Stimulated activated memory B cell treated with anti-CD40 and anti-IgM and Interleukin-4, amounts not matched to agents 10 μg/mL and 1 μg/mL and 100 μg/mL, for 72 hours (primary cell): ENCODE measurements around the gene ADRA1B.

Experiments used
- ATAC-seq: fragments of 150-1000 bp; cut with Tn5 transposase; 2 replicates; pipeline ENCODE4 v1.10.0; 2021
- H3K27ac Mint-ChIP-seq: one replicate; pipeline ENCODE4 v1.8.0; 2022; ENCODE audit warnings: mild to moderate bottlenecking, mixed read lengths
- H3K27me3 Mint-ChIP-seq: one replicate; pipeline ENCODE4 v1.8.0; 2022; ENCODE audit warnings: mixed read lengths
- H3K36me3 Mint-ChIP-seq: one replicate; pipeline ENCODE4 v1.8.0; 2022; ENCODE audit warnings: mixed read lengths
- H3K4me1 Mint-ChIP-seq: one replicate; pipeline ENCODE4 v1.8.0; 2022; ENCODE audit warnings: mixed read lengths
- H3K4me3 Mint-ChIP-seq: one replicate; pipeline ENCODE4 v1.8.0; 2022; ENCODE audit warnings: mild to moderate bottlenecking, moderate library complexity, mixed read lengths
- H3K9me3 Mint-ChIP-seq: one replicate; pipeline ENCODE4 v1.8.0; 2022; ENCODE audit warnings: mixed read lengths

ADRA1B gene

DNA sequence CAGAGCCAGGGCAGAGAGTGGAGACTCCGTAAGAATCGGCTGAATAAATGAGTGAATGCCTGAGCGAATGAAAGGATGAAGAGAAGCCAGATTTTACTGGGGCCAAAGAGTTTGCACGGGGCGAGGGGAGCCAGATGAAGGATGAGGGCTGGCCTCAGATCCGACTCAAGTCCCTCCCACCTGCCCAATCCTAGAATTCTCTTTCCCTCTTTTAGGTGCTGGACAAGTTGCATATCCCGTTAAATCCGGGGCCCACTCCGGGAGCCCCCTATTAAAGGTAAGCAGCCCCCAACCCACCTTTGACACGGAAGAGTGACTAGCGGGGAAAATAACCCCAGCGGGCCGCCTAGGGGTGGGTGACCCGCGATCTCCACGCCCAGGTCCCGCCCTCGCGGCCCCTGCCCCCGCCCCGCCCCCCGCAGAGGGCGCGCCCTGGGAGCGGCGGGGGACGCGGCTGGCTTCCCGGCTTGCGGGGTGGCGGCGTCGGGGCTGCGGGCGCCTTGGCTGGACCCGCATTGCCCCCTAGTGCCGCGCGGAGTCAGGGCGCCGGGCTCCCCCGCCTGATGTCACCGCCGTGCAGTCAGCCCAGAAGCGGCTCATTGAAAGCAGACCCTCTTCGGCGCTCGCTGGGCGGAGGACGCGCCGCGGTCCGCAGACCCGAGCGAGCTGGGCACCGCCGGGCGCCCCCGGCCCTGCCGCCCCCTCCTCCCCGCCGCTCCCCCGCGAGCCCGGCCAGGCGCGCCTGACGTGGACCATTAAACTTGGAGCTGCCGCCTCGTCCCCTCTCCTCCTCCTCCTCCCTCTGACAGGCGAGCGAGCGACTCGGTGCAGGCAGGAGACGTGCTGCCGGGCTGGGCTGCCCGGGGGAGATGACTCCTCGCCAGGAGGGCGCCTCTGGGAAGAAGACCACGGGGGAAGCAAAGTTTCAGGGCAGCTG, at the start of gene ADRA1B:
Gene ADRA1B (plus strand): TSS at position 579 of the 937 bp plus-strand sequence. CDS start 424 bp downstream, outside the sequence.
- no peak within 1 kb of the TSS for H3K27ac Mint-ChIP-seq
- no peaks in the 10 kb centered on the region for H3K9me3 Mint-ChIP-seq
- ATAC-seq: peak; percentile 82
- H3K27me3 Mint-ChIP-seq: peaks cover 24% of the 10 kb centered on the region
- peaks cover 14% of the 10 kb centered on the region for H3K4me1 Mint-ChIP-seq
- H3K36me3 Mint-ChIP-seq: no peaks in the 10 kb centered on the region
- H3K4me3 Mint-ChIP-seq: peak within 1 kb of the TSS; percentile 64

DNA sequence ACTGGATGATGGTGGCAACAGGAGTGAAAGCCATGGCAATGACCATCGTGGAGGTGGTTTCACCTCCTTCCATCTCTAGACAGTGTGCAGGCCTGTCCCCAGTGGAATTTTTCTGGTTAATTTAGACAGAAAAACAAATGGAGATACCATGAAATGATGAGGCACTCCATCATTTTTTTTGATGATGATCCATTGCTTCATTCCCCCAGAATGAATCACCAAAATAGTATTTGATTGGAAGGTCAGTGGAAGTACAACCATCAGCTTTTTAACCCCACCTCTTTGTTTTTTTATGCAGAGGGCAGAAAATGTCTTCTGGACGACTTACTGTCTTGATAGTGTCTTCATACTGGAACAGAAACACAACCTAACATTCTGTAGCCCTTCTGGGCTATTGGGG, 42.6 kb upstream of the ADRA1B start:
- Mint-ChIP-seq H3K9me3 (no peaks in the 10 kb centered on the region), H3K4me3 (no peak overlapping the region), H3K4me1 (no peaks in the 10 kb centered on the region), H3K36me3 (no peaks in the 10 kb centered on the region), H3K27me3 (peaks cover 7% of the 10 kb centered on the region), H3K27ac (no peak overlapping the region)
- no peak for ATAC-seq

DNA sequence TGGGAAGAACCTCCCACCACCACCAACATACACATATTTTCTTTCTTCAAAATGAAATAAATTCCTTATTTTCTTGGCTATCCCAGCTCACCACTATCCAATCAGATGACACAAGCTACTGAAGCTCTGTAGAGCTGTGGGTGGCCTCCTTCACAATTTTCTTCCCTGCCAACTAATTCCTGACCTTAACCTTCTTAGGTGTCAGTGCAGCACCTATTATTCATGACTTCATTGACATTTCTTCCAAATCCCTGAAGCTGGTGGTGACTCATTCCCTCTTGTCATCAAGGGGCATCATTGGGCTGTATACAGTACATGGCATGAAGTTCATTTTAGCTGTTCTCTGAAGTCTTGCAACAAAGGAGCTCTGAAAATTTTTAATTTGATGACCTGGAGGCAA, 42.0 kb upstream of the ADRA1B start:
- Mint-ChIP-seq H3K27ac (no peak overlapping the region), H3K4me1 (no peaks in the 10 kb centered on the region), H3K36me3 (no peaks in the 10 kb centered on the region), H3K27me3 (peaks cover 12% of the 10 kb centered on the region), H3K9me3 (no peaks in the 10 kb centered on the region), H3K4me3 (no peak overlapping the region)
- ATAC-seq: no peak

DNA sequence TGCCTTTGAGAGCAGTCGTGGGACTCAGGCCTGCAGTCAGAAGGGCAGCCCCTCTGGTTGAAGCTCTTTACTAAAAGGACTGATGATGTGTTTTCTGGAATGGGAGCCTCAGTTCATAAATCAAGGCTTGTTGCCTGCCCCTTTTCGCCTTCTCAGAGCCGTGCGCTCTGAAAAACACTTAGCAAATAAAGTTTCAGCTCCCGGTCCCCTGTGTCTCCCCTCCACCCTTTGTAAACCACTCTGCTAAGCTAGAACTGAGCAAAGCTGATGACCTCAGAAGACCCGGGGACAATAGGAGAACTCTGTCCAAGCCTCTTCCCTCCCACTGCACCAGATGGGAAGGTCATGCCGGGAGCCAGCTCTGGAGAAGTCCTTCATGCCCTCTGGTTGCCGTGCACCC, 39.3 kb upstream of the ADRA1B start:
- H3K27ac Mint-ChIP-seq: no peak overlapping the region
- no peak for ATAC-seq
- no peak overlapping the region for H3K4me3 Mint-ChIP-seq
- H3K4me1 Mint-ChIP-seq: no peaks in the 10 kb centered on the region
- no peaks in the 10 kb centered on the region for H3K9me3 Mint-ChIP-seq
- peaks cover 33% of the 10 kb centered on the region for H3K27me3 Mint-ChIP-seq
- H3K36me3 Mint-ChIP-seq: no peaks in the 10 kb centered on the region

DNA sequence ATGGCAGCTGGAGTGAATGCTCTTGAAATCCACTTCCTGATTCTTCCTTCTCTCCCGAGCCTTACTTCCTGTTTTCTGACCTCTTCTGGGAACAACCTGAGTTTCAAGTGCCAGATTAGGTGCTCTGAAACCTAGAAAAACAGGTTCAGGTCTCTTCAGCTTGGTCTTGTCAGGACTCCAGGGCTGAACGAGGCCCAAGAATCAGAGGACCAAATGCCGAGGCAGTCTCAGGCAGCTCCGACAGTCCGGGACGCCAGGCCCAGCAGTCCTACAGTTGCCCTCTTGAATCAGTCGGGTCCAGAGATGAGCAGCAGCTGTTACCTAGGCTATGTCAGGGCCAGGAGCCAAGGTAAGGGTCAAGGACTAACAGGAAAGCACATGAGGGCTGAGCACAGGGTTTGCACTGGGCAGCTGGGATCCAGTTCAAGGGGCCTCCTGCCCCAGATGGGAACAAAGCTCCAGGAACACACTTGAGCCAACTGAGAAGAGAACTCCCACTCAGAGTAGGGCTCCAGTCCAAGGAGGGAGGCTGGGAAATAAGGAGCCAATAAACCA, 38.3 kb upstream of the ADRA1B start:
- H3K27me3 Mint-ChIP-seq: peaks cover 33% of the 10 kb centered on the region
- H3K4me3 Mint-ChIP-seq: no peak overlapping the region
- H3K27ac Mint-ChIP-seq: no peak overlapping the region
- H3K9me3 Mint-ChIP-seq: no peaks in the 10 kb centered on the region
- no peaks in the 10 kb centered on the region for H3K4me1 Mint-ChIP-seq
- H3K36me3 Mint-ChIP-seq: no peaks in the 10 kb centered on the region
- no peak for ATAC-seq

DNA sequence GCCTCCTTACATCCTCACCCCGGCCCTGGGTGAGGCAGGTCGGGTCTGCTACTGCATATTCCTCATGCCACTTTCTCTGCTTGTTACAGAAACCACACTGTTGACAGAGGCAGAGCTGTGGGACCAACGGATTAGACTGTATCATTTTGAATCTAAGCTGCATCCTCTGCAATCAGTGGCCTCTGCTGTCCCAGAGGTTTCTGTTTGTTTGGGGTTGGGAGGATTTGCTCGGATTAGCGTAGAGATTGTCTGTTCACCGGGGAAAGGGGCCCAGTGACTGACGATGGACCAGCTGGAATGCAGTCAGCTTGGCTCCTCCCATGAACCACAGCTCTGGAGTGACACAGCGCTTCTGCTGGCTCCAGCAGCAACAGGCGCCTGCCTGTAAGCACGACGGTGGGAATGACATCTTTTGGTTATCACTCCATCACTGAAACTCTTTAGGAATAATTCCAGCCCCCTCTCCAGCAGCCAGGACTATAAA, 37.3 kb upstream of the ADRA1B start:
- Mint-ChIP-seq H3K27me3 (peaks cover 33% of the 10 kb centered on the region), H3K9me3 (no peaks in the 10 kb centered on the region), H3K36me3 (no peaks in the 10 kb centered on the region), H3K4me3 (no peak overlapping the region), H3K27ac (no peak overlapping the region), H3K4me1 (no peaks in the 10 kb centered on the region)
- no peak for ATAC-seq

DNA sequence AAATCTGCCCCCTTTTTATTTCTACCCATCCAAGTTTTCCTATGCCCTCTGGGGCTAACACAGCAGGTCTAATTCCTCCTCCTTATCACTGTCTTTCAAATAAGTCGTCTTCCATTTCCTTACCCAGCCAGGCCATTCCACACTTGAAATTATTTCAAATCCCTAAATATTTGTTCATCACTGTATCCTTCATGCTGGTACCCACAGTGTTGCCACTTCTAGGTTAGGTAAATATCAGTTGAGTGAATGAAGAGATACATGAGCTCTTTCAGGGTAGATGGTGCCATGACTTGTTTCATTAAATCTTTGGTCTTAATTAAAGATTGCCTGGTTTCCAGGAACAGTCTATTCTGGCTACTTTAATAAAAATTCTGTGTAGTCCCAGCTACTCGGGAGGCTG, 35.6 kb upstream of the ADRA1B start:
- Mint-ChIP-seq H3K4me1 (no peaks in the 10 kb centered on the region), H3K36me3 (no peaks in the 10 kb centered on the region), H3K27ac (no peak overlapping the region), H3K9me3 (no peaks in the 10 kb centered on the region), H3K27me3 (peaks cover 33% of the 10 kb centered on the region), H3K4me3 (no peak overlapping the region)
- ATAC-seq: no peak

DNA sequence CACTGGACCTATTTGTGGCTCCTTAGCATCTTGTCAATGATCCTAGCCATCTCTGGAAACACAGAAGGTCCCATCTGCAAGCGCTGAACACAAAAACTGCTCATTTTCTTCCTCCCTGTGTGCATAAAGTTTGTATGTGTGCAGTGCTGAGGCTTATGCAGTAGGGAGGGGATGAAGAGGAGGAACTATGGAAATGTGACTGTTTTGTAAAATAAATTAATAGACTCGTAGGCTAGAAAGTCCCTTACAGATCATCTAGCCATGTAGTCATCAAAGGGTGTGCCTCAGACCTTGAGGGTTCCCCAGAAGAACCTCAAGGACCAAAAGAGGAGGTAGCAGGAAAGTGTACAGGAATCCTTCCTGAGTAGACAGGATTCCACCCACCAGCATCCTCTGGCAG, 34.3 kb upstream of the ADRA1B start:
- Mint-ChIP-seq H3K27me3 (peaks cover 33% of the 10 kb centered on the region), H3K9me3 (no peaks in the 10 kb centered on the region), H3K4me3 (no peak overlapping the region), H3K36me3 (no peaks in the 10 kb centered on the region), H3K27ac (no peak overlapping the region), H3K4me1 (no peaks in the 10 kb centered on the region)
- no peak for ATAC-seq

DNA sequence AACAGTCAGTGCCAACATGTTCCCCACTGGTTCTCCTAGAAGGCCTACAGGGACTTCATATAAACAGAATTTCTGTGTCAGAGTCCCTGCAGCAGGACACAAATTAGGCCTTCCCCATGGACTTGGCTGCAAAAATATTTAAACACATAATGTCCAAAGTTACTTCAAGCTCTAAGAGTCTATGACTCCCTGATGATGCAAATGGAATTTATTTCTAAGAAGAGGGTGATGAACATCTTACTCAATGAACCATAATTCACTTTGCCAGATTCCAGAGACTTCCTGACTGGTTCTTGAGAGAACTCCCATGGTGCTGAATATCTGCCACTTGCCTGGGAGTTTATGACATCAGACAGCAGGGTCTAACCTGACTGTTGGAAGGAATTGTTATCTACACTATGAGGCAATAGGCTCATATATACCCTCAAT, 32.7 kb upstream of the ADRA1B start:
- no peak for ATAC-seq
- Mint-ChIP-seq H3K27me3 (peaks cover 26% of the 10 kb centered on the region), H3K9me3 (no peaks in the 10 kb centered on the region), H3K27ac (no peak overlapping the region), H3K4me3 (no peak overlapping the region), H3K36me3 (no peaks in the 10 kb centered on the region), H3K4me1 (no peaks in the 10 kb centered on the region)

DNA sequence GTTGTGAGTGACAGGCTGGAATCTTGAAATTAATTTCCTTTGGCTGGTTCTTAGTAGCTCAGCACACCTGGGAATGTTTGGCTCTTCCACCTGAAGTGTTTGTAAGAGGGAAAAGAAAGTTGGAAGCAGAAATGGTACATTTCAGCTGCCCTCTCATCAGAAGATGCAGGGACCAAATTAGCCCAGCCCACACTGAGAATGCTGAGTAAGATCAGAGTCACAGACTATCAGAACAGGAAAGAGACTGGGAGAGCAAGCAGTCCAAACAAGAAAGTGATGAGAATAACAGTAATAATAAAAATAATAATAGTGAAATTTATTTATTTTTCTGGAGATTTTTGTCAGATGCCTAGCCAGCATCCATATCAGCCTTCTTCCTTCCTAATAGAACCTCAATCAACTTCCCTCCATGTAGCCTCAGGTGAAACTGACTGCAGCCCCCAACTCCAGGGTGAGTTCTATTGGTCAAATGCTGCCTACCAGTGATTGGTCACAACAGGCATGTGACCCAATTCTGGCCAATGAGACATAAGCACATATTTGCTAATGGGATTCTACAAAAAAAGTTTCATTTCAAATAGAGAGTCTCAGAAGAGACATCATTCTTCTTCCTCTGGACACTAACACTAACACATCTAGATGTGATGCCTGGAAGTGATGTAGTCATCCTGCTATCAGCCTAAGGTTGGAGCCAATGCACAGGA, 31.2 kb upstream of the ADRA1B start:
- Mint-ChIP-seq H3K27me3 (peaks cover 15% of the 10 kb centered on the region), H3K36me3 (no peaks in the 10 kb centered on the region)

DNA sequence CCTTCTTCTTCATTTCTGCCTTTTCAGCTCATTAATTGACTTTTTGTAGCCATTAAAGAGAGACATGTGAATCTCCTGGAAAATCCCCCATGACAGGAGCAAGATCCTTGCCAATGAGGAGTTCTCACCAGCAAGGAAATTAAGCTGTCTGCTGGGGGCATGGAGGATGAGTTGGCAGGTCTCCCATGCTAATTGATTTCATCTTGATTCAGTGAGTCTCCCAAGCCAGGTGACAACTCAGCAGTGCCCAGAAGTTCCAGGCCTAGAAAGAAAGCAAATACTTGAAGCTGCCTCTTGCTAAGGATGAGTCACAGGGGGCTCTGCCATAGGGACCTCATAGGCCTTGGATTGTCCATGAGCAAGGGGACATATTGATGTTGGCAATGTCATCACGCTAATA, 30.0 kb upstream of the ADRA1B start:
- peaks cover 4% of the 10 kb centered on the region for H3K27me3 Mint-ChIP-seq
- H3K4me1 Mint-ChIP-seq: no peaks in the 10 kb centered on the region
- no peak overlapping the region for H3K4me3 Mint-ChIP-seq
- H3K9me3 Mint-ChIP-seq: no peaks in the 10 kb centered on the region
- H3K36me3 Mint-ChIP-seq: no peaks in the 10 kb centered on the region
- no peak overlapping the region for H3K27ac Mint-ChIP-seq
- no peak for ATAC-seq

More for the DNA sequence above, 31.2 kb upstream of the ADRA1B start:
- Mint-ChIP-seq H3K9me3 (no peaks in the 10 kb centered on the region), H3K27ac (no peak overlapping the region), H3K4me3 (no peak overlapping the region), H3K4me1 (no peaks in the 10 kb centered on the region)
- no peak for ATAC-seq

DNA sequence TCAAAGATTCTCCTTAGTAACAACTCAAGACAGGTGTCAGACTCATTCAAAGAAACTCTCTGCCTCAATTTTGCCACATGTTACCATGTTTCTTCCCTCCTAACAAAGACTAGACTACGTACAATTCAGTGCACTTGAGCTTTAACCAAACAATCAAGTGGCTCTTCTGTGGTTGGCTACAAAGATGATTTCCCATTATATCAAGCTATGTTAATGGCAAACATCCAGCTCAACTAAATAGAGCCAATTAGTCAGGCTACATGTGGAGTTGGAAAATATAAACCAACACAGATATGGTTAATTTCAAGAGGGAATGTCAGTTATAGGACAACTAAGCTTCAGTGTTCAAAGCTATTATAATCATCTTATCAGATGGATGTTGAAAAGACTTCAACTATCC, 29.2 kb upstream of the ADRA1B start:
- H3K27ac Mint-ChIP-seq: no peak overlapping the region
- H3K27me3 Mint-ChIP-seq: no peaks in the 10 kb centered on the region
- no peaks in the 10 kb centered on the region for H3K36me3 Mint-ChIP-seq
- H3K4me1 Mint-ChIP-seq: no peaks in the 10 kb centered on the region
- no peaks in the 10 kb centered on the region for H3K9me3 Mint-ChIP-seq
- no peak overlapping the region for H3K4me3 Mint-ChIP-seq
- ATAC-seq: no peak

DNA sequence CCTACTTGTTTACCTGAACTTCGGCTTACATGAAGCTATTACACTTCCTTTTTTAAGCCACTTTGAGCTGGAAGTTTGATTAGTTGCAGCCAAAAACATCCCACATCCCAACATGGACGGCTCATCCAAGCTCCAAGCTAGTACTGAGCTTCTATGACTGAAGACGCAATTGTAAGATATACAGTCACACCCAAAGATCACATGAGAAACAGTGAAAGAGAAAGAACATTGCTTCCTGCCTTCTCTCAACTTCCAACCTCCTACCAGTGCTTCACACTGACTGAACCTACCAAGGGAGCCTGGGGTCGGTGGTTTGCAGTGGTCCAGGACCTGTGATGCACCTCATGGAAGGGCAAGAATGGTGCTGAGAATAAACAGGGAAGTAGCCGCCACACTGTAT, 27.4 kb upstream of the ADRA1B start:
- Mint-ChIP-seq H3K4me3 (no peak overlapping the region), H3K4me1 (no peaks in the 10 kb centered on the region), H3K27ac (no peak overlapping the region), H3K9me3 (no peaks in the 10 kb centered on the region), H3K36me3 (no peaks in the 10 kb centered on the region), H3K27me3 (no peaks in the 10 kb centered on the region)
- ATAC-seq: no peak

DNA sequence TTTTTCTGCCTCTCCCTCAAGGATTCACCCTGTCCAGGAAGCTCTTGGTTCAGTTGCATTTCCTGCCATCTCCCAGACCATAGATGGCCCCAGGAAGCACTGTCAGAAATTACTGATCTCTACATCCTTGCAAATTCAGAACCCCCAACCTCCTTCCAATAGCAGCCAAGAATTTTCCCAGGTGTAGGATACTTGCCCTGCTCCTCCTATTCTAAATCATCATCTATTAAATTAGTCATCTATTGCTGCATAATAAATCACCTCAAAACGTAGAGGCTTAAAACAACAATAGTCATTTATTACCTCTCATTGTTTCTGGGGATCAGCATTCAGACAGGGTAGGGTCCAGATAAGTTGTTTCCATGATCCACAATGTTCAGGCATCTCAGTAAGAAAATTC, 26.1 kb upstream of the ADRA1B start:
- H3K27me3 Mint-ChIP-seq: no peaks in the 10 kb centered on the region
- ATAC-seq: no peak
- H3K4me3 Mint-ChIP-seq: no peak overlapping the region
- H3K4me1 Mint-ChIP-seq: no peaks in the 10 kb centered on the region
- H3K9me3 Mint-ChIP-seq: no peaks in the 10 kb centered on the region
- H3K36me3 Mint-ChIP-seq: no peaks in the 10 kb centered on the region
- H3K27ac Mint-ChIP-seq: no peak overlapping the region

DNA sequence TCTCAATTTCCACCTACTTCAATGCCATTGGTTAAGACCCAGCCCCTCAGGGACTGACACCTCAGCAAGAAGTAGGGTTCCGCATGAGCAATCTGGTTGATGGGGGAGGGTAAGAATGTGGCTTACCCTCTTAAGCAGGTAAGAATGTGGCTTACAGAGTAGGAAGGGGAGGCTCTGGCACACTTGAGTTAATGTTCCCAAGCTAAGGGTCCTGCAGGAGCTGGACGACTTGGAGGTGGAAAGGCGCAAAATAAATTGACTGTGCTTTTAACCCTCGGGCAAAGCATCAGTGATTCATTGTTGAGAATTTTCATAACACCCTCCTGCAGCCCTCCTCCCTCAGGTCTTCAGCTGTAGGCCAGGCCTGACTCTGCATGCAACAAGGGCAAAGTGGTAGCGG, 24.9 kb upstream of the ADRA1B start:
- no peak for ATAC-seq
- no peak overlapping the region for H3K27ac Mint-ChIP-seq

More for the DNA sequence above, 24.9 kb upstream of the ADRA1B start:
- H3K9me3 Mint-ChIP-seq: no peaks in the 10 kb centered on the region
- no peak overlapping the region for H3K4me3 Mint-ChIP-seq
- no peaks in the 10 kb centered on the region for H3K27me3 Mint-ChIP-seq
- no peaks in the 10 kb centered on the region for H3K36me3 Mint-ChIP-seq
- no peaks in the 10 kb centered on the region for H3K4me1 Mint-ChIP-seq
